ENCODE results near the gene FCHO1.

GRCh38 chr19:17727843-17728242 lies 23.4 kb upstream of the FCHO1 start:
- TF ChIP-seq ZNF274 (IDR thresholded peaks at IDR 0.05; ENCODE audit: low read depth, low read length) = no peak
- TF ChIP-seq SUZ12 (IDR thresholded peaks at IDR 0.05; ENCODE audit: extremely low read depth, insufficient read depth, insufficient read length) = no peak

Data from NT2/D1 (cell line).